Effector memory CD8-positive, alpha-beta T cell (primary cell): Measurements from ENCODE around the gene TRIM41.

ENCODE experiments used
- ATAC-seq: fragments of 150-1000 bp; cut with Tn5 transposase; replicated peaks from 2 replicates; pipeline ENCODE4 v1.10.0; 2021; ENCODE audit warnings: mild to moderate bottlenecking, moderate library complexity
- DNase-seq, 3 experiments: peaks; one replicate each; pipeline ENCODE4 v3.0.0; 2021
- H3K27ac Mint-ChIP-seq, 2 donors: one replicate each; pipeline ENCODE4 v1.8.0; 2022; ENCODE audit warnings: mild to moderate bottlenecking in 2 of 2, mixed read lengths in 2 of 2, moderate library complexity in 2 of 2
- H3K27me3 Mint-ChIP-seq, 2 donors: one replicate each; pipeline ENCODE4 v1.8.0; 2022; ENCODE audit warnings: mixed read lengths in 2 of 2
- H3K36me3 Mint-ChIP-seq: one replicate; pipeline ENCODE4 v1.8.0; 2022; ENCODE audit warnings: mild to moderate bottlenecking, moderate library complexity, mixed read lengths; ENCODE audit not compliant: insufficient read depth
- H3K4me1 Mint-ChIP-seq, 2 donors: one replicate each; pipeline ENCODE4 v1.8.0; 2022; ENCODE audit warnings: low read depth in 2 of 2, mixed read lengths in 2 of 2
- H3K4me3 Mint-ChIP-seq, 2 donors: one replicate each; pipeline ENCODE4 v1.8.0; 2022; ENCODE audit warnings: mild to moderate bottlenecking in 2 of 2, mixed read lengths in 2 of 2, moderate library complexity in 2 of 2
- H3K9me3 Mint-ChIP-seq, 2 donors: one replicate each; pipeline ENCODE4 v1.8.0; 2022; ENCODE audit warnings: mixed read lengths in 2 of 2

TRIM41 gene

DNA sequence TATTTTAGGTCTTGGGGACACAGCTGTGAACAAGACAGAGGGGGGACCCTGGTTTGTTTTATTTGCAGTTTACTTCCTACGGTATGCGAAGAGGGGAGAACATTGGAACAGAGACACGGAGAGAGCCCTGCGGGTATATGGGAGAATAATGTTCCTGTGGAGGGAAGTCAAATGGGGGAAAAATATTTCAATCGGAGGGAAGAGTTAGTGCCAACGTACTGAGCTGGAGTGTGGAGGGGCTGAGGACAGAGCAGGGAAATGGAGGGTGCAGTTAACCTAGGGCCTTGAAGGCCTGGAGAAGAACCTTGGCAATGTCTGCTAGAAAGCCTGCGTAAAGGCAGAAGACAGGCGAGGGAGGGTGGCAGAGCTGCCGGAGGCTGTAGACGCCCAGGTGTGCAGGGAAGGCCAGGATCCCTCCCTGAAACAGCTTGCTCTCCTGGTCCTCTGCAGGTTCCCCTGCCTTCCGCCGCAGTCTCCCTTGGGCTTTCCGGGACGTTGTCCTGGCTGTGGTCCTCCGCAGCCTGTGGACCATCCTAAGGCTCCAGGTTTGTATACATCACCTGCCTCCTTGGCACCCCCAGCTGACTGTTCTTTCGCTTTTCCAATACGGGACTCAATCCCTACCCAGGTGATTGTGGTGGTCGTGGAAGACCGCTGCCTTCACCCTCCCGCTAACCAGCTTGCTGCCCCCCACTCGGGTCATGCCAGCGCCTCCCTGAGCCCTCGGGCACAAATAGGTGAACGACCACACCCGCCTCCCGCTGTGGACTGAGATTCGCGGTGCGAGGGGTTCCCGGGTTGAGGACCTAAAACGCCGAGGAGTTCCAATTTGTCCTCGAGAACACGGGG, 22.6 kb downstream of the TRIM41 start:
- peaks cover 66 to 75% of the 10 kb centered on the region in 2 donors for H3K4me1 Mint-ChIP-seq
- H3K36me3 Mint-ChIP-seq, result peaks cover 54% of the 10 kb centered on the region
- peak overlapping the region; percentile 99 for H3K4me3 Mint-ChIP-seq
- H3K27me3 Mint-ChIP-seq, result no peaks in the 10 kb centered on the region
- peak overlapping the region; percentile 96 to 98 for H3K27ac Mint-ChIP-seq
- H3K9me3 Mint-ChIP-seq, result no peaks in the 10 kb centered on the region
- ATAC-seq (no peak), DNase-seq (no peak)

DNA sequence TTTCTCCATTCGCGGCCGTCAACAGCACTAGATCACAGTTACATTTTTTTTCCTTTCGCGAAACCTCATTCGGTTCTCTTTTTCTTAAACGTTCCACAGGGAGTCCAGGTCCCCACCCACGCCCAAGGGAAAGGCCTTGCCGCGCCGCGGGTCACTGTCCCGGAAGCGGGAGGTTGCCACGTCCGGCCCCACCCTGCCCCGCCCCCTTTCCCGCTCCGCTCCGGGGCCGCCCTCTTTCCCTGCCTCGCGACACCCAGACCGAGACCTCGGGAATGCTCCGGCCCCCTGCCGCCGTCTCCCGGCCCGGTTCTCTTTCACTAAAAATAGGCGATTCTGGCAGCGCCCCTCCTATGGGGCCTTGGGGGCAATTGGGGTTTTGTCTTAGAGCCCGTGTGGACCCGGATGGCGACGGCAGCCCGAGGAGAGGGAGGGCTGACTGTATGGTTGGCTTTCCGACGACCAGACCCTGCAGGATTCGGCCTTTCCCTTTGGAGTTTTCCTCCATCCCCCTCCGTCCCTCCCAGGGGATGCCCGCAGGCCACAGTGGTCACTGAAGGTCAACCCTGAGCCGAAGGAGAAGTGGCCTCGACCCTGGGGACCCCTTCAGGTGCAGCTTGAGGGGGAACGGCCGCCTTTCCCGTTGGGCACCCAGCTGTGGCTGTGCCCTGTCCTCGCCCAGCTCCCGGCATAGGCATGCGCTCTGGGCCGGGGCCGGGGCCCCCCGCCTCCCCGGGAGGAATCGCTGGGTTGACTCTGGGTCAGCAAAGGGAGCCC, 23.4 kb downstream of the TRIM41 start:
- Mint-ChIP-seq H3K27ac (peak overlapping the region; percentile 96 to 98), H3K27me3 (no peaks in the 10 kb centered on the region), H3K4me1 (peaks cover 64 to 72% of the 10 kb centered on the region in 2 donors), H3K4me3 (peak overlapping the region; percentile 99), H3K9me3 (no peaks in the 10 kb centered on the region), H3K36me3 (peaks cover 50% of the 10 kb centered on the region)
- DNase-seq, result peak in 2 of 3 experiments; percentile 35 to 49
- peak; percentile 20 for ATAC-seq

DNA sequence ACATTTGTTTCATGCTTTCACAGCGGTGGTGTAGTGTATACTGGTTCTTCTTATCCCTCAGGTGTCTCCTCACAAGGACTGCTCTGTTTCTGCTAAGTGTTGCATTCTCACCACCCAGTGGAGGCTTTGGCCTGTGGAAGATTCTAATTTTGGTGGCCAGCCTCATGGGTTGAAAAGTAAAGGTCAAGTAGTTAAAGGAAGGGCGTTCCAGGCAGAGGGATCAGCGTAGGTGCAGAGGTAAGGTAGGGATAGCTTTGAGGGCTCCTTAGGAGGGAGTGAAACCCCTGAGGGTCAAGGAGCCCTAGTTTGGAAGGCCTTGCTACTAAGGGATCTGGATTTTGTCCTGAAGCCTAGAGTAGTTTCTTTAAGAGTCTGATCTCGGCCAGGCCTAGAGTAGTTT, 25.2 kb downstream of the TRIM41 start:
- Mint-ChIP-seq H3K36me3 (peaks cover 43% of the 10 kb centered on the region), H3K4me1 (peaks cover 55 to 58% of the 10 kb centered on the region in 2 donors), H3K27me3 (no peaks in the 10 kb centered on the region), H3K9me3 (no peaks in the 10 kb centered on the region), H3K4me3 (peak overlapping the region; percentile 99), H3K27ac (peak overlapping the region; percentile 96 to 98)
- no peak for ATAC-seq
- no peak for DNase-seq

DNA sequence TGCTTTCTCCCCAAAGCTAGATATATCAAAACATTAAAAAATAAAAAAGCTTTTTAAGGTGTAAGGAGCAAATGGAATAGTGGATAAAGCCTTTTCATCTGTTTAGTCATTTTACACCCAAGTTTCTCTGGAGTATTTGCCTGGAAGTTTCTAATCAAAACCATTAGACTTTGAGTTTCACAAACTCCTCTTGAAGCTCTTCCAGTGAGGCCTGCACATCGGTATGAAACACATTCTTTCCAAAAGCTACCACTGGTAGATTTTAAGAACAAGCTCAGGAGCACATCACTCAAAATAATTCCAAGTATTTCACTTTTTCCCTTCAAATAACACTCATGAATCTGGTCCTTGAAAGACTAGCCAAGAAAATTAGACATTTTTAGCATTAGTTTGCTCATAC, 32.2 kb downstream of the TRIM41 start:
- Mint-ChIP-seq H3K27me3 (no peaks in the 10 kb centered on the region), H3K4me1 (peaks cover 46 to 66% of the 10 kb centered on the region in 2 donors), H3K27ac (peak overlapping the region in 1 of 2 donors; percentile 30), H3K4me3 (no peak overlapping the region), H3K36me3 (peaks cover 46% of the 10 kb centered on the region), H3K9me3 (no peaks in the 10 kb centered on the region)
- ATAC-seq, result no peak
- DNase-seq, result no peak

DNA sequence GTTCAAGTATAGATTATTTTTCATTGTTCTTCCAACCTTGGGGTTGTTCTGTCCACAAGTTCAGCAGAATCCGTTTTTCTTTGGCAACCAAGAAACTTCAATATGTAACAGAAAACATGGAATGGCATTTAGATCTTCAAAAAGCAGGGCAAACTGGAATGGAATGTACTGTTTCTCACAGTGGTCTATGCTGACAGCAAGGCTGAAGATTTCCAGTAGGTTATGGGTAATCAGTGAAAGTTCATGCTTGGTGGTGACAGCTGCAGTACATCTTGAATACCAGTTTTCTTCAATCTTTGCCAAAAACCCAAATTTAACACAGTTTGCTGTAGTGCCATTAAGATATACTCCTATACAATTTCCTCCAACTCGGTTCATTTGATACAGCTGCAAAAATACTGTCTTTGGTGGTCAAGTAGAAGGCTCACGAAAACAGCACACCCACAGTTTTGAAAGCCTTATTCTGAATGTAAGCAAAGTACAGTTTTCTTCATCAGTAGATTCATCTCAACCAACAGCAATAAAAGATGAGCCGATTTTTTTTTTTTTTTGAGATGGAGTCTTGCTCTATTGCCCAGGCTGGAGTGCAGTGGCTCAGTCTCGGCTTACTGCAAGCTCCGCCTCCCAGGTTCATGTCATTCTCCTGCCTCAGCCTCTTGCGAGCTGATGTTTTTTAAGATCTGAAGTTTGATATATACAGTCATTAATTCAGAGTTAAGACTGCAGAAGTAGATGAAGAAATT, 32.9 kb downstream of the TRIM41 start:
- no peaks in the 10 kb centered on the region for H3K9me3 Mint-ChIP-seq
- H3K4me3 Mint-ChIP-seq, result no peak overlapping the region
- H3K4me1 Mint-ChIP-seq, result peaks cover 48 to 69% of the 10 kb centered on the region in 2 donors
- H3K36me3 Mint-ChIP-seq, result peaks cover 52% of the 10 kb centered on the region
- DNase-seq (no peak), ATAC-seq (no peak)
- H3K27ac Mint-ChIP-seq, result no peak overlapping the region
- no peaks in the 10 kb centered on the region for H3K27me3 Mint-ChIP-seq

DNA sequence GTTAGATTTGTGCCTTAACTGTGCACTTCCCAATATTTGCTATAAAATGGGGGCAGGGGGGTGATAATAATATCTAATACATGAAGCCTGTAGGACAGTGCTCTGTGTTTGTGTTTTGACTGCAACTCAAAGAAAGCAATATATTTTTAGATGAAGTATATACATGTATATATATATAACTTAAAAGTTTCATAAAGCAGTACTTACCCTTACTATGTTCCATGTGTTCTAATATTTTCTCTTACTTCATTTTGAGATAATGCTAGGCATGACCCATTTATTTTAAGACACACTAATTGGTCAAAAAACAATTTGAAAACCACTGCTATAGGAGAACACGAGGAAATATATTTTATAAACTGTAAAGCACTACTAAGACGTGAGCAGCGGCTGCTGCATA, 35.5 kb downstream of the TRIM41 start:
- H3K27me3 Mint-ChIP-seq, result no peaks in the 10 kb centered on the region
- ATAC-seq, result no peak
- peak overlapping the region; percentile 98 for H3K27ac Mint-ChIP-seq
- peak overlapping the region; percentile 97 to 98 for H3K4me3 Mint-ChIP-seq
- peaks cover 51% of the 10 kb centered on the region for H3K36me3 Mint-ChIP-seq
- DNase-seq, result no peak
- H3K9me3 Mint-ChIP-seq, result no peaks in the 10 kb centered on the region
- peaks cover 46 to 62% of the 10 kb centered on the region in 2 donors for H3K4me1 Mint-ChIP-seq

DNA sequence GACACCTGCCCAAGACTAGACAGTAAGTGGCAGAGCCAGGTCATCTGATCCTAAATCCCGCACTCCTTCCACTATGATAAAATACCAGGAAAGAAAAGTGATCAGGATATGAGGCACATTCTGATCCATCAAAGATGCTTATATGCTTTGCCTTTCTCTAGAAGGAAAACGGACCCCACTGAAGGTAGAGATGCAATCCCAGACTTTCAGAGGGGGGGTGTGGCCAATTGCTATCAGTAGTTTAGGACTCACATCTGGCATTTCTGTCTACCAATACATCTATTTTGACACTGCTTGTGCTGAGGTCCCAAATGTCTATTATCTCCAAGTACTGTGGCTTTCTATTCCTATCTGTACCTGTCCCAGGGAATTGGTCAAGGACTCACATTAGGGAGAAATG, 36.2 kb downstream of the TRIM41 start:
- Mint-ChIP-seq H3K9me3 (no peaks in the 10 kb centered on the region), H3K27me3 (no peaks in the 10 kb centered on the region), H3K27ac (peak overlapping the region; percentile 98), H3K36me3 (peaks cover 52% of the 10 kb centered on the region), H3K4me1 (peaks cover 48 to 62% of the 10 kb centered on the region in 2 donors), H3K4me3 (peak overlapping the region; percentile 97 to 98)
- ATAC-seq (no peak), DNase-seq (no peak)

DNA sequence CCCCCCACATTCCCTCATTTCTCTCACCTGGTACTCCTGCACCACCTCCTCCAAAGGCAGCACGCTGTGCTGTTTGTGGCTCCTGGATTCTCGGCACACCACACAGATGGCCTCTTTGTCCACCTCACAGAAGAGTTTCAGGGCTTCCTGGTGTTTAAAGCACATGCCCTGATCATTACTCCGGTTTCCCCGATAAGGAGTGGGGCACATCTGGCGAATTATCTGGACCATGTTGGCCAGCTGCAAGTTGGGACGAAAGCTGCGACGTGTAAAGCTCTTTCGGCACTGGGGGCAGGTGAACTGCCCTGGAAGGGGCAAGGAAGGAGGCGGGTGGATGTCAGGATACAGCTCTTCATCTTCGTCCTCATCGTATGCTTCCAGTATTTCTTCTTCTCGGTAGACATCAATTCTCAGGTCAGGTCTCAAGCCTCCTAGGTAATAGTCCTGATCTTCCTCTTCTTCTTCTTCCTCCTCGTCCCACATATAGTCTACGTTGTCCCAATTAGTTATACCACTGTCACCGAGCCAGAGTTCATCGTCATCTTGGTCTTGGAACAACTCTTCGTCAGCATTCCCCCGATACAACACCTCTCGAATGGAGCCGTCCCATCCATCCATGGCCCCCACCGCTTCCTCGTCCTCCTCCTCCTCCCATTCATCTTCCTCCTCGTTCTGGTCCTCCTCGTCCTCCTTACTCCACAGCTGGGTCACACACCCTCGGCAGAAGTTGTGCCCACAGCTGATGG, 37.1 kb downstream of the TRIM41 start:
- peak overlapping the region; percentile 98 for H3K27ac Mint-ChIP-seq
- H3K36me3 Mint-ChIP-seq, result peaks cover 43% of the 10 kb centered on the region
- no peaks in the 10 kb centered on the region for H3K27me3 Mint-ChIP-seq
- H3K4me3 Mint-ChIP-seq, result peak overlapping the region; percentile 97 to 98
- DNase-seq (no peak), ATAC-seq (no peak)
- no peaks in the 10 kb centered on the region for H3K9me3 Mint-ChIP-seq
- peaks cover 45 to 53% of the 10 kb centered on the region in 2 donors for H3K4me1 Mint-ChIP-seq

DNA sequence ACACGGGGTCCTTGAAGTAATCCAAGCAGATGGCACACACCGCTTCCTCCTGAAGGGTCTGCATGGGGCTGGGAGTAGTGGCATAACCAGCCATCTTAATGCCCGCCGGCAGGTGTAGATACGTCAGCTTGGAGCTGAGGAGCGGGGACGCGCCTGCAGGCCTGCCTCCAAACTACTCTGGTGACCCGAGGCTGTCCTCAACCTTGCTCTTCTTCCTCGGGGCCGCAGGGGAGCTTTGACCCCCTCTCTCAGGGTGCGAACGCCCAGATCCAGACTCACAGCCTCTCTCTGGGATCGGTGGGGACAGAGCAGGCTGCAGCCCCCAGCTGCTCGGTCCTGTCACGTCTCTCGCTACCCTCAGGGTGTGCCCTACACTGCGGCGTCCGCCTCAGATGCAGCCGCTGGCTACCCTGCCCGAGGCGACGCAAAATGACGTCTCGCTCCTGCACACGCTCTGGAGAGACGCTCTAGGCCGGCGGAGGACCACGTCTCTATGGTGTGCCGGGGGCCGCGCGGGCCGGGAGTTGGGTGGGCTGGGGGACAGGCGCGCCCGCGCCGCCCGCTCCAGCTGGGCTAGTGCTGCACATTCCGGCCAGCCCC, 37.7 kb downstream of the TRIM41 start, which contains the start of gene TRIM52:
Gene TRIM52, minus strand, starts transcription at position 424 of the 600 bp plus-strand sequence. Its CDS starts 330 bp downstream, at position 94.
- ATAC-seq (peak; percentile 83), DNase-seq (peak; percentile 87)
- H3K36me3 Mint-ChIP-seq, result peaks cover 37% of the 10 kb centered on the region
- H3K27me3 Mint-ChIP-seq, result no peaks in the 10 kb centered on the region
- peak within 1 kb of the TSS; percentile 98 for H3K27ac Mint-ChIP-seq
- peak within 1 kb of the TSS; percentile 97 to 98 for H3K4me3 Mint-ChIP-seq
- H3K9me3 Mint-ChIP-seq, result no peaks in the 10 kb centered on the region
- peaks cover 45 to 50% of the 10 kb centered on the region in 2 donors for H3K4me1 Mint-ChIP-seq

DNA sequence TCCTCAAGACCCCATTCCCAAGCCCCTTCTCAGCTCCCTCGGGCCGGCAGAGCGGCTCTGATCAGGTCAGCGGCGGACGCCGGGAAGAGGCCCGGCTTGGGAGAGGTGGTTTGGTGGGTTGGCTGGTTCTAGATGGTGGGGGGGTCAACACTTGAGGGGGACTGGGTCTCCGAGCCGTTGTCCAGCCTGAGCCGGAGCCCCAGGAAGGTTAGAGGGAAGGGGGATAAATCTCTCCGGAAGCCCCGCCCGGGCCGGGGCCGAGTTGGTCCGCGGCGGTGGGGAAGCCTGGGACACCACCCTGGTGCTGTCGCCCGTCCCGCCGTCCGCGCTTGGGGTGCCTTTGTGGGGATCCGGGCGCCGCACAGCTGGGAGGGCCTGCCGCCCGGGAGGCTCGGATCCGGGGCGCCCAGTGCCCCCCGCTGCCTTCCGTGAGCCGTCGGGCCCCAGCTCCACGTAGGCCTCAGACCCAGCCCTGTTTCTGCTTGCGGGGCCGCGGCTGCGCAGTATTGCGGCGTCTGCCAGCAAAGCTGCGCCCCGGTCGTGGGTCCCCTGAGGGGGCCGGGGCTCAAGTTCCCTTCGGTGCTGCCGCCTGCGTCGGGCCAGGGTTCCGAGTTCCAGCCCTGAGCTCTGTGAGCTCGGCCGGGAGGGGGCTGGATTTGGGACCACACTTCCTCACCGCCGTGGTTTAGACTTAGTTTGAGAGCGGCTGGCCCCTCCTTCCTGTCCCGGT, 38.4 kb downstream of the TRIM41 start:
- Mint-ChIP-seq H3K36me3 (peaks cover 31% of the 10 kb centered on the region), H3K9me3 (no peaks in the 10 kb centered on the region), H3K4me1 (peaks cover 40 to 44% of the 10 kb centered on the region in 2 donors), H3K27ac (peak overlapping the region; percentile 98), H3K4me3 (peak overlapping the region; percentile 97 to 98), H3K27me3 (no peaks in the 10 kb centered on the region)
- DNase-seq (peak; percentile 68 to 83 (median 71)), ATAC-seq (peak; percentile 61)

DNA sequence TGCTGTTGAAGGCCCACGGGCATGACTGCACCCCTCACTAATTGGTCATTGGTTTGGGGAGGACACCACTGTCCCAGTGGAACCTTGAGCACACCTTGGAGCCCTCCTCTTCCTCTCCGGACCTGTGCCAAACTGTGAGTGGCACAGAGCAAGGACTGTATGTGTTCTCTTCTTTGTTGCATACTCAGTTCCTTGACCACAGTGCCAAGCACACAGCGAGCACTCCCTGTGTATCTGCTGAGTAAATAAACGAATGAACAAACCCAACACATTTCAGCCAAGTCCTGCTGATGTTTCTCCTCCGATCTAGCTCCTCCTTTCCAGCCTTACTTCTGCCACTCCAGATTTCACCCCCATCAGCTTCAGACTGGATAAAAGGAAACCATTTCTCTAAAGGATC, 40.6 kb downstream of the TRIM41 start:
- Mint-ChIP-seq H3K27ac (no peak overlapping the region), H3K4me3 (peak overlapping the region in 1 of 2 donors; percentile 34), H3K36me3 (peaks cover 30% of the 10 kb centered on the region), H3K9me3 (no peaks in the 10 kb centered on the region), H3K4me1 (peaks cover 25 to 28% of the 10 kb centered on the region in 2 donors), H3K27me3 (no peaks in the 10 kb centered on the region)
- ATAC-seq, result no peak
- no peak for DNase-seq
